Neural cell (in vitro differentiated cells): ENCODE data around the gene FSIP1. TPM values are rescaled to one million over a fixed set of nuclear protein-coding genes. Genes with fewer than 3 reads are reported as not detected.

Experiments used
- H2AFZ ChIP-seq: fragments of 200-600, 300-800 bp; sonication (generic), shearing (Covaris generic); 2 replicates; pipeline ENCODE4 v1.6.0; 2014; ENCODE audit warnings: low read depth, mild to moderate bottlenecking, antibody characterized with exemption, low read length, moderate library complexity
- H3F3A ChIP-seq: fragments of 200-600 bp; shearing (Covaris generic); 2 replicates; pipeline ENCODE4 v1.6.1; 2016; ENCODE audit warnings: mild to moderate bottlenecking, moderate library complexity, mixed read lengths, antibody characterized with exemption, low read length; ENCODE audit not compliant: insufficient read depth, poor library complexity, severe bottlenecking
- H3K27ac ChIP-seq: fragments of 200-600, 300-800 bp; sonication (generic), shearing (Covaris generic); 2 replicates; pipeline ENCODE4 v1.5.1; 2014; ENCODE audit warnings: mild to moderate bottlenecking, low read length, moderate library complexity
- H3K27me3 ChIP-seq: fragments of 300-800, 200-600 bp; sonication (generic), shearing (Covaris generic); 2 replicates; pipeline ENCODE4 v1.6.0; 2014; ENCODE audit warnings: mild to moderate bottlenecking, low read depth, low read length, moderate library complexity; ENCODE audit not compliant: insufficient read depth
- H3K36me3 ChIP-seq: fragments of 300-800, 200-600 bp; sonication (generic), shearing (Covaris generic); 2 replicates; pipeline ENCODE4 v1.5.1; 2014; ENCODE audit warnings: mild to moderate bottlenecking, antibody characterized with exemption, low read length, moderate library complexity; ENCODE audit not compliant: insufficient read depth
- H3K4me2 ChIP-seq: fragments of 300-800, 200-600 bp; sonication (generic), shearing (Covaris generic); 2 replicates; pipeline ENCODE4 v1.6.0; 2014; ENCODE audit warnings: mild to moderate bottlenecking, low read length
- H3K4me3 ChIP-seq: fragments of 300-800, 200-600 bp; sonication (generic), shearing (Covaris generic); 2 replicates; pipeline ENCODE4 v1.5.1; 2014; ENCODE audit warnings: mild to moderate bottlenecking, low read length, moderate library complexity
- H3K79me2 ChIP-seq: fragments of 200-600 bp; shearing (Covaris generic); replicated peaks from 2 replicates; pipeline ENCODE4 v1.6.0; 2014; ENCODE audit warnings: mild to moderate bottlenecking, low read length, moderate library complexity; ENCODE audit not compliant: insufficient read depth
- H3K9ac ChIP-seq: fragments of 300-800, 200-600 bp; sonication (generic), shearing (Covaris generic); 2 replicates; pipeline ENCODE4 v1.6.1; 2016; ENCODE audit warnings: mild to moderate bottlenecking, low read length, mixed read lengths
- H3K9me2 ChIP-seq: fragments of 200-600 bp; shearing (Covaris generic); 2 replicates; pipeline ENCODE4 v1.6.1; 2016; ENCODE audit warnings: mild to moderate bottlenecking, low read length, mixed read lengths; ENCODE audit not compliant: insufficient read depth
- H3K9me3 ChIP-seq: fragments of 200-600, 300-800 bp; sonication (generic), shearing (Covaris generic); 2 replicates; pipeline ENCODE4 v1.6.1; 2016; ENCODE audit warnings: mild to moderate bottlenecking, mixed run types, low read length, moderate library complexity, mixed read lengths
- H4K20me1 ChIP-seq: fragments of 200-600 bp; shearing (Covaris generic); 2 replicates; pipeline ENCODE4 v1.6.1; 2016; ENCODE audit warnings: mild to moderate bottlenecking, mixed run types; ENCODE audit not compliant: insufficient read depth
- EP300 ChIP-seq: fragments of 450-650 bp; conservative IDR thresholded peaks from 2 replicates; pipeline ENCODE4 v1.6.1; 2014; ENCODE audit warnings: antibody characterized with exemption, mild to moderate bottlenecking, moderate library complexity; ENCODE audit not compliant: poor library complexity, severe bottlenecking
- EZH2 ChIP-seq: fragments of 200-600, 300-800 bp; shearing (Covaris generic), sonication (generic); IDR thresholded peaks from 2 replicates; pipeline ENCODE4 v1.6.1; 2014; ENCODE audit warnings: antibody characterized with exemption, low read length, borderline replicate concordance, mild to moderate bottlenecking; ENCODE audit not compliant: insufficient read depth, poor library complexity, severe bottlenecking
- MXI1 ChIP-seq: fragments of 450-650 bp; conservative IDR thresholded peaks from 2 replicates; pipeline ENCODE4 v1.6.1; 2014; ENCODE audit warnings: antibody characterized with exemption, mild to moderate bottlenecking; ENCODE audit not compliant: poor library complexity, severe bottlenecking
- POLR2AphosphoS5 ChIP-seq: IDR thresholded peaks from 2 replicates; pipeline ENCODE4 v1.6.1; 2012
- RAD21 ChIP-seq: fragments of 450-650 bp; conservative IDR thresholded peaks from 2 replicates; pipeline ENCODE4 v1.6.1; 2014; ENCODE audit warnings: antibody characterized with exemption, mild to moderate bottlenecking, moderate library complexity
- SMC3 ChIP-seq: fragments of 450-650 bp; conservative IDR thresholded peaks from 2 replicates; pipeline ENCODE4 v1.6.1; 2014; ENCODE audit warnings: antibody characterized with exemption, mild to moderate bottlenecking, moderate library complexity; ENCODE audit not compliant: poor library complexity
- TAF1 ChIP-seq: IDR thresholded peaks from 2 replicates; pipeline ENCODE4 v1.6.1; 2012; ENCODE audit warnings: low read depth
- polyA plus RNA-seq: library from polyadenylated mRNA; depleted of rRNA; stranded (reverse); fragments of >200 nt; gene quantifications from 2 replicates; pipeline ENCODE4 v1.2.3, GENCODE V29; 2014
- TF ChIP-seq, protein P1 (sequence below): fragments of 450-650 bp; IDR thresholded peaks from 2 replicates; pipeline ENCODE4 v1.5.1; 2014; ENCODE audit warnings: antibody characterized with exemption, mild to moderate bottlenecking, moderate library complexity; ENCODE audit not compliant: poor library complexity, severe bottlenecking
- TF ChIP-seq, protein P2 (sequence below): IDR thresholded peaks from 2 replicates; pipeline ENCODE4 v1.6.1; 2012; ENCODE audit warnings: borderline replicate concordance

Gene FSIP1
- polyA plus RNA-seq, 1 donor from 2014 or later: 3.8 TPM

DNA sequence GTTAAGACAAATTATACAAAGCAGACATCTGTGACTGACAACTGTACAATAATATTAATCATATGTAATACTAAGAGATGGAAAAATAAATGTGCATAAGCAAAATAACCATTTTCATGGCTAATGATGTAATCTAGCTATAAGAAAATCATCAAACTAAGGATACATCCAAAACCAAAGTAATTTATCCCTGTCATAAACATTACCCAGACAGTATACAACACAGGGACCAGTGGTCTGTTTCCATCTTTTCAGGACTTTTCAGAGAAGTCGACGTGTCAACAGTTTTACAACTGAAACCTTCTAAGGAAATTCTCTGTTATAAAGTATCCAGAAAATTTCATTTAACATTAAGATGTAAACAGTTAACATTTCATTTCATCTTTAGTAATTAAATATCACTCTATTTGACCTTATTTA, 190.7 kb downstream of the FSIP1 start:
- no peaks in the 10 kb centered on the region for H4K20me1 ChIP-seq
- H3K79me2 ChIP-seq: no peaks in the 10 kb centered on the region
- H3K27ac ChIP-seq: no peak overlapping the region
- H3K9ac ChIP-seq: no peak overlapping the region
- H3K9me3 ChIP-seq: no peaks in the 10 kb centered on the region
- H3K27me3 ChIP-seq: no peaks in the 10 kb centered on the region
- H3K4me3 ChIP-seq: no peak overlapping the region
- TF ChIP-seq, protein P1, sequence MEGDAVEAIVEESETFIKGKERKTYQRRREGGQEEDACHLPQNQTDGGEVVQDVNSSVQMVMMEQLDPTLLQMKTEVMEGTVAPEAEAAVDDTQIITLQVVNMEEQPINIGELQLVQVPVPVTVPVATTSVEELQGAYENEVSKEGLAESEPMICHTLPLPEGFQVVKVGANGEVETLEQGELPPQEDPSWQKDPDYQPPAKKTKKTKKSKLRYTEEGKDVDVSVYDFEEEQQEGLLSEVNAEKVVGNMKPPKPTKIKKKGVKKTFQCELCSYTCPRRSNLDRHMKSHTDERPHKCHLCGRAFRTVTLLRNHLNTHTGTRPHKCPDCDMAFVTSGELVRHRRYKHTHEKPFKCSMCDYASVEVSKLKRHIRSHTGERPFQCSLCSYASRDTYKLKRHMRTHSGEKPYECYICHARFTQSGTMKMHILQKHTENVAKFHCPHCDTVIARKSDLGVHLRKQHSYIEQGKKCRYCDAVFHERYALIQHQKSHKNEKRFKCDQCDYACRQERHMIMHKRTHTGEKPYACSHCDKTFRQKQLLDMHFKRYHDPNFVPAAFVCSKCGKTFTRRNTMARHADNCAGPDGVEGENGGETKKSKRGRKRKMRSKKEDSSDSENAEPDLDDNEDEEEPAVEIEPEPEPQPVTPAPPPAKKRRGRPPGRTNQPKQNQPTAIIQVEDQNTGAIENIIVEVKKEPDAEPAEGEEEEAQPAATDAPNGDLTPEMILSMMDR: no peak
- TF ChIP-seq MXI1 (no peak), EZH2 (no peak), POLR2AphosphoS5 (no peak)
- no peak overlapping the region for H2AFZ ChIP-seq
- no peak overlapping the region for H3K4me2 ChIP-seq
- H3K36me3 ChIP-seq: no peaks in the 10 kb centered on the region
- no peaks in the 10 kb centered on the region for H3F3A ChIP-seq
- no peaks in the 10 kb centered on the region for H3K9me2 ChIP-seq

DNA sequence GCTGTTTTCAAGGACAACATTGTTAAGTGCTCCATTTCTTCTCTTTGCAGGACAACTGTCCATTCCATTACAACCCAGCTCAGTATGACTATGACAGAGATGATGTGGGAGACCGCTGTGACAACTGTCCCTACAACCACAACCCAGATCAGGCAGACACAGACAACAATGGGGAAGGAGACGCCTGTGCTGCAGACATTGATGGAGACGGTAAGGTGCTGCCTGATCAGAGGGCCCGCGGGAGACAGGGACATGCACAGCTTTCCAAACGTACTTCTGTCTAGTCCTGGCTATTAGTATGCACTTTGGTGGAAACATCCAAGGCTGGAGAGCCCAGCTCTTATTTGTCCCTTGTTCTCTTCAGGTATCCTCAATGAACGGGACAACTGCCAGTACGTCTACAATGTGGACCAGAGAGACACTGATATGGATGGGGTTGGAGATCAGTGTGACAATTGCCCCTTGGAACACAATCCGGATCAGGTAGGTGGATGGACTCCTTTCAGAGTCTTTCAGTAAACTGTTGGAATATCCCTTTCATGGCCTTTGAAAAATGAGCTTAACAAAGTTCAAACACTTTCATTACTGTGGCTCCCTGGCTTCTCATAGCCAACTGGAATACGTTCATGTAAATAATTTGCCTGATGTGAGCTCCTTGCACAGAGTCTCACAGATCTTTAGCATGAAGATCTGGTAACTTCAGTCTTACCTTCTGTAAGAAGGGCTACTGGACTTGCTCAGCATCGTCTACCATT, 191.3 kb downstream of the FSIP1 start:
- H3K4me2 ChIP-seq: no peak overlapping the region
- H2AFZ ChIP-seq: no peak overlapping the region
- H3K4me3 ChIP-seq: no peak overlapping the region
- no peaks in the 10 kb centered on the region for H3K9me3 ChIP-seq
- TF ChIP-seq EP300: no peak
- TF ChIP-seq EZH2: no peak
- TF ChIP-seq MXI1: no peak
- no peak for TF ChIP-seq SMC3
- TF ChIP-seq RAD21: no peak
- no peaks in the 10 kb centered on the region for H4K20me1 ChIP-seq
- no peaks in the 10 kb centered on the region for H3K36me3 ChIP-seq
- H3K9ac ChIP-seq: no peak overlapping the region
- no peak overlapping the region for H3K27ac ChIP-seq
- no peaks in the 10 kb centered on the region for H3K9me2 ChIP-seq
- no peaks in the 10 kb centered on the region for H3K79me2 ChIP-seq
- no peaks in the 10 kb centered on the region for H3F3A ChIP-seq
- no peaks in the 10 kb centered on the region for H3K27me3 ChIP-seq

DNA sequence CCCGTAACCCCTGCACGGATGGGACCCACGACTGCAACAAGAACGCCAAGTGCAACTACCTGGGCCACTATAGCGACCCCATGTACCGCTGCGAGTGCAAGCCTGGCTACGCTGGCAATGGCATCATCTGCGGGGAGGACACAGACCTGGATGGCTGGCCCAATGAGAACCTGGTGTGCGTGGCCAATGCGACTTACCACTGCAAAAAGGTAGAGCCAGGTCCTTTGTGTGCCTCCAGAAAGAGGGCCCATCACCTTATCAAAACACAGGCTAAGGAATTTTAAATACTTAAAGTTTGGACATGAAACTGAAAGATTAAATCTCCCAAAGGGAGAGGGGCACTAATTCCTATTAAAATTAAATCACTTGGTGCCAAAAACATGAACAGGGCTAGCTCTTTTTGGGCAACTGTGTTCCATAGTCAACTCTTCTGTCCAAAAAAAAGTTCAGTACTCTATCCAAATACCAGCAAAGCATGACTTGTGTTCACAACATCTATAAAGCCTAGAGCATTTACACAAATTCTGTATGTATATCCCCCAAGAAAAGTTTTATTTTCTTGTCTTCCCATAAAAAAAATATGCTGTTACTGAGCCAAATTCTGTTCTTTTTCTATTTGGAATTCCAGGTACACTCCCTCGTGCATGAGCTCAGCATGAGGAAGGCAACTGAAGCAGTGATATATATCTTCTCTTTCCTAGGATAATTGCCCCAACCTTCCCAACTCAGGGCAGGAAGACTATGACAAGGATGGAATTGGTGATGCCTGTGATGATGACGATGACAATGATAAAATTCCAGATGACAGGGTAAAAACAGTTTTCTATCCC, 192.6 kb downstream of the FSIP1 start:
- H3K36me3 ChIP-seq: no peaks in the 10 kb centered on the region
- H4K20me1 ChIP-seq: no peaks in the 10 kb centered on the region
- no peaks in the 10 kb centered on the region for H3K27me3 ChIP-seq
- H3K9me3 ChIP-seq: no peaks in the 10 kb centered on the region
- H3F3A ChIP-seq: no peaks in the 10 kb centered on the region
- no peak overlapping the region for H3K4me2 ChIP-seq
- H3K27ac ChIP-seq: no peak overlapping the region
- H3K9me2 ChIP-seq: no peaks in the 10 kb centered on the region
- H3K9ac ChIP-seq: no peak overlapping the region
- H3K4me3 ChIP-seq: no peak overlapping the region
- no peaks in the 10 kb centered on the region for H3K79me2 ChIP-seq
- no peak overlapping the region for H2AFZ ChIP-seq
- no peak for TF ChIP-seq EP300
- TF ChIP-seq MXI1: no peak
- TF ChIP-seq, protein P2, sequence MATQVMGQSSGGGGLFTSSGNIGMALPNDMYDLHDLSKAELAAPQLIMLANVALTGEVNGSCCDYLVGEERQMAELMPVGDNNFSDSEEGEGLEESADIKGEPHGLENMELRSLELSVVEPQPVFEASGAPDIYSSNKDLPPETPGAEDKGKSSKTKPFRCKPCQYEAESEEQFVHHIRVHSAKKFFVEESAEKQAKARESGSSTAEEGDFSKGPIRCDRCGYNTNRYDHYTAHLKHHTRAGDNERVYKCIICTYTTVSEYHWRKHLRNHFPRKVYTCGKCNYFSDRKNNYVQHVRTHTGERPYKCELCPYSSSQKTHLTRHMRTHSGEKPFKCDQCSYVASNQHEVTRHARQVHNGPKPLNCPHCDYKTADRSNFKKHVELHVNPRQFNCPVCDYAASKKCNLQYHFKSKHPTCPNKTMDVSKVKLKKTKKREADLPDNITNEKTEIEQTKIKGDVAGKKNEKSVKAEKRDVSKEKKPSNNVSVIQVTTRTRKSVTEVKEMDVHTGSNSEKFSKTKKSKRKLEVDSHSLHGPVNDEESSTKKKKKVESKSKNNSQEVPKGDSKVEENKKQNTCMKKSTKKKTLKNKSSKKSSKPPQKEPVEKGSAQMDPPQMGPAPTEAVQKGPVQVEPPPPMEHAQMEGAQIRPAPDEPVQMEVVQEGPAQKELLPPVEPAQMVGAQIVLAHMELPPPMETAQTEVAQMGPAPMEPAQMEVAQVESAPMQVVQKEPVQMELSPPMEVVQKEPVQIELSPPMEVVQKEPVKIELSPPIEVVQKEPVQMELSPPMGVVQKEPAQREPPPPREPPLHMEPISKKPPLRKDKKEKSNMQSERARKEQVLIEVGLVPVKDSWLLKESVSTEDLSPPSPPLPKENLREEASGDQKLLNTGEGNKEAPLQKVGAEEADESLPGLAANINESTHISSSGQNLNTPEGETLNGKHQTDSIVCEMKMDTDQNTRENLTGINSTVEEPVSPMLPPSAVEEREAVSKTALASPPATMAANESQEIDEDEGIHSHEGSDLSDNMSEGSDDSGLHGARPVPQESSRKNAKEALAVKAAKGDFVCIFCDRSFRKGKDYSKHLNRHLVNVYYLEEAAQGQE: no peak
- TF ChIP-seq TAF1: no peak
- TF ChIP-seq EZH2: no peak
- TF ChIP-seq, protein P1: no peak
- no peak for TF ChIP-seq SMC3
- TF ChIP-seq RAD21: no peak
- no peak for TF ChIP-seq POLR2AphosphoS5
